GM10847 (cell line): Measurements from ENCODE around the gene ITGB5.

Source experiments
- POLR2A ChIP-seq: IDR thresholded peaks from 2 replicates; pipeline ENCODE4 v1.6.1; 2011; ENCODE audit not compliant: insufficient read length; ENCODE audit errors: extremely low read depth

Gene ITGB5

GRCh38 chr3:124883766-124884473 lies 3.2 kb downstream of the ITGB5 start:
- TF ChIP-seq POLR2A = no peak

- TF ChIP-seq POLR2A = no peak
Observed at GRCh38 chr3:124882816-124883747, 4.1 kb downstream of the ITGB5 start.

DNA sequence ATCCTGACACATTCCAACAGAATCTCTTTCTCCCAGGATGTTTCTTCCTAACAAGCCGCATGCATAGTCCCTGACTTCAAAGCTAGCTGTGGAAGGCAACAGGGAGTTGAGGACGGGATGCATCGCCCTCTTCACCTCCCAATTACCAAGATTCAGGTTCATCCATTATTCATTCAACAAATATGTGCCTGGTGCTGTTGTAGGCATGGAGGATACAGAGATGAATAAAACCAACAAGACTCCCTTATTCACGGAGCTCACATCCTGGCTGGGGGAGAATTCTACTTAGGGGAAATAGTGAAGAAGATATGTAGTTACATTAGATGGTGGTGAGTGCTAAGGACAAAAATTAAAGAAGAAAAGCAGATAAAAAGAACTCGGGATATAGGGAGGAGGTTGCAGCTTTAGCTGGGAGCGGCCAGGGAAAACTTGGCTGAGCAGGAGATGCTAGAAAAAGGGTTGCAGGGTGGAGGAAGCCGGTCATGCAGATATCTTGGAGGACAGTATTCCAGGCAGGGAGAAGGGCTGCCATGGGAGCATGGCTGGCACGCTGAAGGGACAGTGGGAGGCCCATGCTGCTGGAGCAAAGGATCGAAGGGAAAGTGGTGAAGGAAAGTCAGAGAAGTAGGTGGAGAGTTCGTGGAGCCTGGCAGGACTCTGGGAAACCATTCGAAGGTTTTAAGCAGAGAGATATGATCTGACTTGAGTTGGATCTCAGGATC lies 5.0 kb downstream of the ITGB5 start:
- TF ChIP-seq POLR2A = no peak

GRCh38 chr3:124879337-124879680 lies 7.9 kb downstream of the ITGB5 start:
- TF ChIP-seq POLR2A = no peak

- no peak for TF ChIP-seq POLR2A
Observed at GRCh38 chr3:124878561-124879336, 8.4 kb downstream of the ITGB5 start.

DNA sequence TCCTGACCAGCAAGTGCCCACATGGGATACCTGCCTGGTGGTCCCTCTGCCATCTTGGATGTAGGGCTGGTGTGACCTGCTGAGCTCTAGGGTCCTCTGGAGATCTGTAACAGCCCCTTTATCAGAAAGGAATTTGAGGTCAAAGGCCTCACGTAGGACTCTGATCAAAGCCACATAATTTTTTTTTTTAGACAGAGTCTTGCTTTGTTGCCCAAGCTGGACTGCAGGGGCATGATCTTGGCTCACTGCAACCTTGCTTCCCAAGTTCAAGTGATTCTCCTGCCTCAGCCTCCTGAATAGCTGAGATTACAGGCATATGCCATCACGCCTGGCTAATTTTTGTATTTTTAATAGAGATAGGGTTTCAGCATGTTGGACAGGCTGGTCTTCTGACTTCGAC lies 9.5 kb downstream of the ITGB5 start:
- TF ChIP-seq POLR2A = no peak

GRCh38 chr3:124876401-124876878 lies 10.7 kb downstream of the ITGB5 start:
- TF ChIP-seq POLR2A = no peak

- no peak for TF ChIP-seq POLR2A
Observed at GRCh38 chr3:124873226-124873625, 13.9 kb downstream of the ITGB5 start.

- no peak for TF ChIP-seq POLR2A
Observed at GRCh38 chr3:124867511-124867910, 19.7 kb downstream of the ITGB5 start.

DNA sequence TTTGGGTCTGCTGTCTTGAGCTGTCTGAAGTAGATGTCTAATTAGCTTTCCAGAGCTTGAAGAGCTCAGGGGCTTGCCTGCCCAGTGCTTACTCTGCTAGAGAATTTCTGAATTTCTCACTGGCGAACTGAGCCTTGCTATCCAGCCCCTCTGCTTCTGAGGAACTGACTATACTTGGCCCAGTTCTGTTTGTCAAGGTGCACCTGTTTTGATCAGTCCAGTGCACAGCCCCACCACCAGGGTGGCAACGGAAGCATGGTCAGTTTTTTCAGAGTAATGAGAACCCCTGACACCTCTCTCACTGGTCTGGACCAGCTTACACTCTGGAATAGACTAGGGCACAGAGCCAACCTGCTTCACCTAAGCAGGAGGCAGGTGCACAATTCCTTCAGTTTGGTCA lies 25.2 kb downstream of the ITGB5 start:
- no peak for TF ChIP-seq POLR2A

- no peak for TF ChIP-seq POLR2A
Observed at GRCh38 chr3:124861041-124861440, 26.1 kb downstream of the ITGB5 start.

- no peak for TF ChIP-seq POLR2A
Observed at GRCh38 chr3:124860599-124860998, 26.6 kb downstream of the ITGB5 start.

- TF ChIP-seq POLR2A = no peak
Observed at GRCh38 chr3:124859025-124859424, 28.1 kb downstream of the ITGB5 start.

GRCh38 chr3:124858275-124858674 lies 28.9 kb downstream of the ITGB5 start:
- no peak for TF ChIP-seq POLR2A

DNA sequence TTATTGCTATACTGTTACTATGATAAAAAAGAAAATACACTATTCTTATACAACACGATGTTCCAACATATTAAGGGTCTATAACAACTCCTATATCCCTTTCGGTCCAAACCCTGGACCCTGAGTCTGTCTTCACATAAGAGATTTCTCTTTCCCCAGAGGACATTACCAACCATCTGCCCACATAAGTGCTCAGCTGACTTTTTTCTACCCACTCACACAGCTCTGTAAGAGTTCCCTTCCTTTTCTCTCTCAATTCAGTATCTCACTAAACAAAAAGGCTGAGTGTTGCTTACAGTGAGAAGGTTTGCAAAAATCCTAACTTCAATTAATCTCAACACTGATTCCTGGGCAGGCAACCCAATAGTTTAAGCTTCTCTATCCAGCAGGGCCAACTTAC lies 30.5 kb downstream of the ITGB5 start:
- TF ChIP-seq POLR2A = no peak
